GM23338 (cell line): Measurements from ENCODE around the gene KCNQ1OT1. TPM values are rescaled to one million over a fixed set of nuclear protein-coding genes. Genes with fewer than 3 reads are reported as not detected.

Experiments used
- ATAC-seq: fragments of 200-7000 bp; cut with Tn5 transposase; 3 replicates; pipeline ENCODE4 v1.9.1; 2020
- DNase-seq: peaks from one replicate; pipeline ENCODE4 v3.0.0-alpha.2; 2015; ENCODE audit warnings: low spot score
- H2AFZ ChIP-seq: fragments of 200-600 bp; sonication (generic); 2 replicates; pipeline ENCODE4 v1.8.0; 2016; ENCODE audit warnings: antibody characterized with exemption, mild to moderate bottlenecking, moderate library complexity
- H3F3A ChIP-seq: fragments of 200-600 bp; sonication (generic); replicated peaks from 2 replicates; pipeline ENCODE4 v1.8.0; 2017; ENCODE audit warnings: antibody characterized with exemption, mixed run types, low read depth
- H3K27ac ChIP-seq: fragments of 200-600 bp; sonication (generic); 2 replicates; pipeline ENCODE4 v1.6.1; 2016; ENCODE audit warnings: low read depth
- H3K27me3 ChIP-seq: fragments of 200-600 bp; sonication (generic); 2 replicates; pipeline ENCODE4 v1.8.0; 2016; ENCODE audit warnings: mild to moderate bottlenecking, mixed run types, moderate library complexity; ENCODE audit not compliant: insufficient read depth
- H3K36me3 ChIP-seq: fragments of 200-600 bp; sonication (generic); 2 replicates; pipeline ENCODE4 v1.8.0; 2016; ENCODE audit warnings: mild to moderate bottlenecking; ENCODE audit not compliant: insufficient read depth
- H3K4me1 ChIP-seq: fragments of 200-600 bp; sonication (generic); 2 replicates; pipeline ENCODE4 v1.8.0; 2016; ENCODE audit warnings: mild to moderate bottlenecking, moderate library complexity; ENCODE audit not compliant: insufficient read depth
- H3K4me2 ChIP-seq: fragments of 200-600 bp; sonication (generic); 2 replicates; pipeline ENCODE4 v1.7.1; 2017; ENCODE audit warnings: mixed run types
- H3K4me3 ChIP-seq: fragments of 200-600 bp; sonication (generic); 2 replicates; pipeline ENCODE4 v1.6.1; 2016; ENCODE audit warnings: mixed run types
- H3K79me2 ChIP-seq: fragments of 200-600 bp; sonication (generic); replicated peaks from 2 replicates; pipeline ENCODE4 v1.8.0; 2017; ENCODE audit warnings: mild to moderate bottlenecking; ENCODE audit not compliant: insufficient read depth
- H3K9me2 ChIP-seq: fragments of 200-600 bp; sonication (generic); 2 replicates; pipeline ENCODE4 v1.8.0; 2017; ENCODE audit not compliant: insufficient read depth
- H4K20me1 ChIP-seq: fragments of 200-600 bp; sonication (generic); replicated peaks from 2 replicates; pipeline ENCODE4 v1.8.0; 2017; ENCODE audit warnings: mild to moderate bottlenecking; ENCODE audit not compliant: insufficient read depth
- H3K27ac Mint-ChIP-seq: 2 replicates; pipeline ENCODE4 v1.8.0; 2020; ENCODE audit warnings: inconsistent platforms, mild to moderate bottlenecking, moderate library complexity, mixed read lengths
- H3K27me3 Mint-ChIP-seq: 3 replicates; pipeline ENCODE4 v1.8.0; 2022; ENCODE audit warnings: low read depth, mild to moderate bottlenecking, moderate library complexity, mixed read lengths, inconsistent platforms; ENCODE audit not compliant: insufficient read depth, poor library complexity
- H3K36me3 Mint-ChIP-seq: 3 replicates; pipeline ENCODE4 v1.8.0; 2021; ENCODE audit warnings: low read depth, mild to moderate bottlenecking, inconsistent platforms, moderate library complexity, mixed read lengths
- H3K4me1 Mint-ChIP-seq: 3 replicates; pipeline ENCODE4 v1.8.0; 2020; ENCODE audit warnings: mild to moderate bottlenecking, inconsistent platforms, mixed read lengths
- H3K4me3 Mint-ChIP-seq: 3 replicates; pipeline ENCODE4 v1.8.0; 2021; ENCODE audit warnings: moderate library complexity, mild to moderate bottlenecking, inconsistent platforms, mixed read lengths
- H3K9me3 Mint-ChIP-seq: 3 replicates; pipeline ENCODE4 v1.8.0; 2020; ENCODE audit warnings: moderate library complexity, mild to moderate bottlenecking, inconsistent platforms, mixed read lengths
- CREB1 ChIP-seq: fragments of 250-450 bp; sonication (Bioruptor Pico); IDR thresholded peaks from 2 replicates; pipeline ENCODE4 v1.5.0; 2020; ENCODE audit warnings: low read depth, mild to moderate bottlenecking, moderate library complexity
- CTCF ChIP-seq, 2 experiments: fragments of 200-600 bp in 1 of 2; sonication (generic) in 1 of 2; conservative IDR thresholded peaks; 2 replicates each; pipeline versions ENCODE4 v1.5.1 to v1.6.1; 2016 to 2017; ENCODE audit warnings: antibody characterized with exemption in 2 of 2, low read depth in 2 of 2, mild to moderate bottlenecking in 2 of 2, moderate library complexity in 1 of 2
- ETS1 ChIP-seq: IDR thresholded peaks from 2 replicates; pipeline ENCODE4 v1.6.1; 2016; ENCODE audit warnings: antibody characterized with exemption
- EZH2 ChIP-seq: fragments of 200-600 bp; sonication (generic); IDR thresholded peaks from one replicate; pipeline ENCODE4 v1.8.0; 2017; ENCODE audit warnings: antibody characterized with exemption, mild to moderate bottlenecking, low read depth; ENCODE audit not compliant: unreplicated experiment
- JUNB ChIP-seq: IDR thresholded peaks from one replicate; pipeline ENCODE4 v1.6.1; 2016; ENCODE audit warnings: antibody characterized with exemption; ENCODE audit not compliant: unreplicated experiment
- NANOG ChIP-seq: IDR thresholded peaks from 2 replicates; pipeline ENCODE4 v1.6.1; 2016; ENCODE audit warnings: antibody characterized with exemption, borderline replicate concordance
- REST ChIP-seq: IDR thresholded peaks from one replicate; pipeline ENCODE4 v1.6.1; 2018; ENCODE audit warnings: antibody characterized with exemption; ENCODE audit not compliant: unreplicated experiment
- STAT1 ChIP-seq: IDR thresholded peaks from one replicate; pipeline ENCODE4 v1.6.1; 2016; ENCODE audit warnings: antibody characterized with exemption; ENCODE audit not compliant: unreplicated experiment
- ZNF114 ChIP-seq: fragments of 250-450 bp; sonication (Bioruptor Pico); IDR thresholded peaks from 2 replicates; pipeline ENCODE4 v1.5.0; 2020; ENCODE audit warnings: mild to moderate bottlenecking, moderate library complexity
- ZNF331 ChIP-seq: fragments of 250-450 bp; sonication (Bioruptor Pico); IDR thresholded peaks from 2 replicates; pipeline ENCODE4 v1.5.0; 2020; ENCODE audit warnings: low read depth, mild to moderate bottlenecking, moderate library complexity
- ZNF462 ChIP-seq: fragments of 250-450 bp; sonication (Bioruptor Pico); IDR thresholded peaks from 2 replicates; pipeline ENCODE4 v1.5.0; 2020; ENCODE audit warnings: mild to moderate bottlenecking, moderate library complexity
- polyA plus RNA-seq: library from polyadenylated mRNA; unstranded; fragments of >200 nt; fragmentation: Nextera tagmentation; extraction: Ambion mirVana; gene quantifications from 2 replicates; pipeline ENCODE4 v1.2.1, GENCODE V29; 2016
- total RNA-seq: library from RNA; depleted of rRNA; stranded (reverse); fragments of >200 nt; shearing (Covaris generic); gene quantifications from 2 replicates; pipeline ENCODE4 v1.2.3, GENCODE V29; 2014

KCNQ1OT1 gene
- total and polyA plus RNA-seq, 2 experiments from 2014 or later: 1.5 to 4.2 TPM

- TF ChIP-seq CTCF (conservative IDR thresholded peaks at IDR 0.05; ENCODE audit: low read depth in 2 of 2) (no peak), NANOG (no peak), STAT1 (no peak), ZNF331 (CRISPR knock-in tag) (no peak), ZNF114 (CRISPR knock-in tag) (no peak)
These were observed 12.0 kb downstream of the KCNQ1OT1 start (continued) for GRCh38 chr11:2687782-2688191.

- peaks cover 91% of the 10 kb centered on the region for H3K79me2 ChIP-seq
- Mint-ChIP-seq H3K27me3 (peaks cover 15% of the 10 kb centered on the region), H3K27ac (no peak overlapping the region), H3K36me3 (peaks cover 13% of the 10 kb centered on the region), H3K9me3 (no peaks in the 10 kb centered on the region; the same call in 1 of the 3 replicates), H3K4me1 (peaks cover 77% of the 10 kb centered on the region), H3K4me3 (no peak overlapping the region)
- no peak for DNase-seq
- peaks cover 21% of the 10 kb centered on the region for H4K20me1 ChIP-seq
- no peak overlapping the region for H3K27ac ChIP-seq
- 0 out of 2 replicates have a peak overlapping the region, but pooled peaks have one; percentile 43 for H3K4me2 ChIP-seq
- ATAC-seq: no peak
- no peak overlapping the region for H2AFZ ChIP-seq
- no peaks in the 10 kb centered on the region for H3F3A ChIP-seq
- no peaks in the 10 kb centered on the region for H3K9me2 ChIP-seq
- no peaks in the 10 kb centered on the region for H3K36me3 ChIP-seq
- H3K27me3 ChIP-seq: no peaks in the 10 kb centered on the region
- peaks cover 59% of the 10 kb centered on the region for H3K4me1 ChIP-seq
- no peak overlapping the region for H3K4me3 ChIP-seq
- TF ChIP-seq EZH2: no peak
- no peak for TF ChIP-seq NANOG
- no peak for TF ChIP-seq JUNB
- TF ChIP-seq ZNF462 (CRISPR knock-in tag): no peak
- no peak for TF ChIP-seq REST
- TF ChIP-seq CREB1: no peak
- TF ChIP-seq ETS1: no peak
- TF ChIP-seq ZNF331 (CRISPR knock-in tag): no peak
- no peak for TF ChIP-seq STAT1
- no peak for TF ChIP-seq ZNF114 (CRISPR knock-in tag)
These were observed 12.6 kb downstream of the KCNQ1OT1 start for GRCh38 chr11:2687223-2687530.
